Lower leg skin (tissue), 3 donors: ENCODE data around the gene SIL1.

Experiments
- POLR2A ChIP-seq, 2 donors: fragments of 450-650 bp; IDR thresholded peaks; one replicate each; pipeline ENCODE4 v1.6.1; 2016 to 2017; ENCODE audit warnings: antibody characterized with exemption in 2 of 2, mild to moderate bottlenecking in 1 of 2, moderate library complexity in 1 of 2
- TF ChIP-seq, protein P1 (sequence below), 3 donors: fragments of 450-650 bp; IDR thresholded peaks; one replicate each; pipeline ENCODE4 v1.5.1; 2016; ENCODE audit warnings: antibody characterized with exemption in 3 of 3, mild to moderate bottlenecking in 3 of 3, moderate library complexity in 2 of 3

DNA sequence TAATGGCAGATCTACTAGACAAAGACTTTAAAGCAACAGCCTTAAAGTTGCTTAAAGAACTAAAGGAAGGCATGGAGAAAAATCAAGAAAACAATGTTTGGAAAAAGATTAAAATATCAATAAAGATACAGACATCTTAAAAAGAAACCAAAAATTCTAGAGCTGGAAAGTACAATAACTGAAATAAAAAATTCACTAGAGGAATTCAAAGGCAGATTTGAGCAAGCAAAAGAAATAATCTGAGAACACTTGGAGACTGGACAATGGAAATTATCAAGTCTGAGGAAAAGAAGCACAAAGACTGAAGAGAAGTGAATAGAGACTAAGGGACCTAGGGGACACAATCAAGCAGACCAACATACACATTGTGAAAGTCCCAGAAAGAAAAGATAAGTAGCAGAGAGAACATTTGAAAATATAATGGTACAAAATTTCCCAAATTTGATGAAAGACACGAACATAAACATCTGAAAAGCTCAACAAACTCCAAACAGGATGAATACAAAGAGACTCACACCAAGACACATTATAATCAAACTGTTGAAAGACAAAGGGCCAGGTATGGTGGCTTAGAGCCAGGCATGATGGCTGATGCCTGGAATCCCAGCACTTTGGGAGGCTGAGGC is 26.3 kb downstream of the SIL1 start:
- no peak for TF ChIP-seq POLR2A (IDR thresholded peaks at IDR 0.05)
- TF ChIP-seq, protein P1, sequence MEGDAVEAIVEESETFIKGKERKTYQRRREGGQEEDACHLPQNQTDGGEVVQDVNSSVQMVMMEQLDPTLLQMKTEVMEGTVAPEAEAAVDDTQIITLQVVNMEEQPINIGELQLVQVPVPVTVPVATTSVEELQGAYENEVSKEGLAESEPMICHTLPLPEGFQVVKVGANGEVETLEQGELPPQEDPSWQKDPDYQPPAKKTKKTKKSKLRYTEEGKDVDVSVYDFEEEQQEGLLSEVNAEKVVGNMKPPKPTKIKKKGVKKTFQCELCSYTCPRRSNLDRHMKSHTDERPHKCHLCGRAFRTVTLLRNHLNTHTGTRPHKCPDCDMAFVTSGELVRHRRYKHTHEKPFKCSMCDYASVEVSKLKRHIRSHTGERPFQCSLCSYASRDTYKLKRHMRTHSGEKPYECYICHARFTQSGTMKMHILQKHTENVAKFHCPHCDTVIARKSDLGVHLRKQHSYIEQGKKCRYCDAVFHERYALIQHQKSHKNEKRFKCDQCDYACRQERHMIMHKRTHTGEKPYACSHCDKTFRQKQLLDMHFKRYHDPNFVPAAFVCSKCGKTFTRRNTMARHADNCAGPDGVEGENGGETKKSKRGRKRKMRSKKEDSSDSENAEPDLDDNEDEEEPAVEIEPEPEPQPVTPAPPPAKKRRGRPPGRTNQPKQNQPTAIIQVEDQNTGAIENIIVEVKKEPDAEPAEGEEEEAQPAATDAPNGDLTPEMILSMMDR (IDR thresholded peaks at IDR 0.05), result no peak
